PFSK-1 (cell line): ENCODE measurements around the gene TMEM163.

Experiments
- FOXP2 ChIP-seq: optimal IDR thresholded peaks from 2 replicates; pipeline ENCODE3; 2011; ENCODE audit warnings: borderline replicate concordance, control low read depth, inconsistent platforms; ENCODE audit not compliant: insufficient read depth; ENCODE audit errors: extremely low read length, extremely low read depth
- POLR2AphosphoS5 ChIP-seq: IDR thresholded peaks from 2 replicates; pipeline ENCODE4 v1.6.1; 2012; ENCODE audit warnings: low read depth, mild to moderate bottlenecking, control low read depth, low read length, moderate library complexity
- TAF1 ChIP-seq: IDR thresholded peaks from 2 replicates; pipeline ENCODE4 v1.6.1; 2012; ENCODE audit warnings: low read length, control low read depth, borderline replicate concordance; ENCODE audit not compliant: insufficient read depth
- TF ChIP-seq, protein P1 (sequence below), 2 experiments: IDR thresholded peaks; 2 replicates each; pipeline versions ENCODE4 v1.6.1 to v1.8.0; 2011 to 2012; ENCODE audit warnings: low read depth in 2 of 2, low read length in 2 of 2, control low read depth in 1 of 2, inconsistent platforms in 1 of 2, mild to moderate bottlenecking in 1 of 2, moderate library complexity in 1 of 2; ENCODE audit not compliant: insufficient read depth in 1 of 2

- TF ChIP-seq, protein P1, sequence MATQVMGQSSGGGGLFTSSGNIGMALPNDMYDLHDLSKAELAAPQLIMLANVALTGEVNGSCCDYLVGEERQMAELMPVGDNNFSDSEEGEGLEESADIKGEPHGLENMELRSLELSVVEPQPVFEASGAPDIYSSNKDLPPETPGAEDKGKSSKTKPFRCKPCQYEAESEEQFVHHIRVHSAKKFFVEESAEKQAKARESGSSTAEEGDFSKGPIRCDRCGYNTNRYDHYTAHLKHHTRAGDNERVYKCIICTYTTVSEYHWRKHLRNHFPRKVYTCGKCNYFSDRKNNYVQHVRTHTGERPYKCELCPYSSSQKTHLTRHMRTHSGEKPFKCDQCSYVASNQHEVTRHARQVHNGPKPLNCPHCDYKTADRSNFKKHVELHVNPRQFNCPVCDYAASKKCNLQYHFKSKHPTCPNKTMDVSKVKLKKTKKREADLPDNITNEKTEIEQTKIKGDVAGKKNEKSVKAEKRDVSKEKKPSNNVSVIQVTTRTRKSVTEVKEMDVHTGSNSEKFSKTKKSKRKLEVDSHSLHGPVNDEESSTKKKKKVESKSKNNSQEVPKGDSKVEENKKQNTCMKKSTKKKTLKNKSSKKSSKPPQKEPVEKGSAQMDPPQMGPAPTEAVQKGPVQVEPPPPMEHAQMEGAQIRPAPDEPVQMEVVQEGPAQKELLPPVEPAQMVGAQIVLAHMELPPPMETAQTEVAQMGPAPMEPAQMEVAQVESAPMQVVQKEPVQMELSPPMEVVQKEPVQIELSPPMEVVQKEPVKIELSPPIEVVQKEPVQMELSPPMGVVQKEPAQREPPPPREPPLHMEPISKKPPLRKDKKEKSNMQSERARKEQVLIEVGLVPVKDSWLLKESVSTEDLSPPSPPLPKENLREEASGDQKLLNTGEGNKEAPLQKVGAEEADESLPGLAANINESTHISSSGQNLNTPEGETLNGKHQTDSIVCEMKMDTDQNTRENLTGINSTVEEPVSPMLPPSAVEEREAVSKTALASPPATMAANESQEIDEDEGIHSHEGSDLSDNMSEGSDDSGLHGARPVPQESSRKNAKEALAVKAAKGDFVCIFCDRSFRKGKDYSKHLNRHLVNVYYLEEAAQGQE (IDR thresholded peaks at IDR 0.05; ENCODE audit: insufficient read depth in 1 of 2, low read depth in 2 of 2, low read length in 2 of 2) = no peak
- TF ChIP-seq TAF1 = no peak
- no peak for TF ChIP-seq POLR2AphosphoS5
- no peak for TF ChIP-seq FOXP2
These were observed 3.9 kb upstream of the TMEM163 start for GRCh38 chr2:134722728-134723127.
